Body of pancreas (tissue), 4 donors: Measurements from ENCODE around the gene DISP3. TPM values are rescaled to one million over a fixed set of nuclear protein-coding genes. Genes with fewer than 3 reads are reported as not detected.

Experiments used
- ATAC-seq: fragments of 150-250 bp; one replicate; pipeline ENCODE4 v1.9.1; 2016
- DNase-seq, 4 donors: peaks; one replicate each; pipeline ENCODE4 v3.0.0-alpha.2; 2019
- H3K27ac ChIP-seq, 4 donors: fragments of 200-600 bp; sonication (generic); 1 replicate in 3 of 4; 2 replicates in 1 of 4; pipeline versions ENCODE4 v1.5.1 to v1.6.1; 2016 to 2019; ENCODE audit warnings: mild to moderate bottlenecking in 1 of 4, mixed read lengths in 1 of 4, moderate library complexity in 1 of 4
- H3K27me3 ChIP-seq, 2 donors: fragments of 200-600 bp; sonication (generic); one replicate each; pipeline ENCODE4 v1.6.0; 2016; ENCODE audit warnings: mild to moderate bottlenecking in 1 of 2
- H3K36me3 ChIP-seq, 2 donors: fragments of 200-600 bp; sonication (generic); replicated peaks in 1 of 2; 2 replicates each; pipeline ENCODE4 v1.5.1; 2016; ENCODE audit warnings: low read depth in 2 of 2; ENCODE audit not compliant: insufficient read depth in 1 of 2
- H3K4me1 ChIP-seq: fragments of 200-600 bp; sonication (generic); one replicate; pipeline ENCODE4 v1.6.0; 2016
- H3K4me3 ChIP-seq, 2 donors: fragments of 200-600 bp; sonication (generic); 1 replicate in 1 of 2; 2 replicates in 1 of 2; pipeline ENCODE4 v1.5.1; 2016 to 2019
- H3K9me3 ChIP-seq, 3 donors: fragments of 200-600 bp; sonication (generic); 1 replicate in 2 of 3; 2 replicates in 1 of 3; pipeline ENCODE4 v1.5.1; 2016
- POLR2A ChIP-seq, 3 donors: fragments of 450-650 bp; IDR thresholded peaks; one replicate each; pipeline ENCODE4 v1.6.1; 2016; ENCODE audit warnings: antibody characterized with exemption in 3 of 3, mild to moderate bottlenecking in 2 of 3
- WGBS, 2 donors: methylation state at CpG; one replicate each; pipeline ENCODE4 v1.1.5; 2017; 5-methylcytosine and 5-hydroxymethylcytosine counted together
- intact Hi-C: fragments of 100-400 bp; cut with DNase I; formaldehyde crosslinking; loops from one replicate; pipeline ENCODE4 v1.15.1; 2023
- total RNA-seq, 2 donors: library from RNA; depleted of rRNA; stranded (reverse); fragments of >200 nt; gene quantifications; one replicate each; pipeline ENCODE4 v1.1.0, GENCODE V29; 2016
- TF ChIP-seq, protein P1 (sequence below), 7 experiments: fragments of 450-650 bp in 4 of 7; fragments of 200-600 bp in 3 of 7; sonication (generic) in 3 of 7; IDR thresholded peaks; one replicate each; pipeline ENCODE4 v1.5.1; 2016 to 2019; ENCODE audit warnings: antibody characterized with exemption in 7 of 7

Gene DISP3
- total RNA-seq, 2 donors from 2014 or later = 0.33 TPM; not detected in 1

DNA sequence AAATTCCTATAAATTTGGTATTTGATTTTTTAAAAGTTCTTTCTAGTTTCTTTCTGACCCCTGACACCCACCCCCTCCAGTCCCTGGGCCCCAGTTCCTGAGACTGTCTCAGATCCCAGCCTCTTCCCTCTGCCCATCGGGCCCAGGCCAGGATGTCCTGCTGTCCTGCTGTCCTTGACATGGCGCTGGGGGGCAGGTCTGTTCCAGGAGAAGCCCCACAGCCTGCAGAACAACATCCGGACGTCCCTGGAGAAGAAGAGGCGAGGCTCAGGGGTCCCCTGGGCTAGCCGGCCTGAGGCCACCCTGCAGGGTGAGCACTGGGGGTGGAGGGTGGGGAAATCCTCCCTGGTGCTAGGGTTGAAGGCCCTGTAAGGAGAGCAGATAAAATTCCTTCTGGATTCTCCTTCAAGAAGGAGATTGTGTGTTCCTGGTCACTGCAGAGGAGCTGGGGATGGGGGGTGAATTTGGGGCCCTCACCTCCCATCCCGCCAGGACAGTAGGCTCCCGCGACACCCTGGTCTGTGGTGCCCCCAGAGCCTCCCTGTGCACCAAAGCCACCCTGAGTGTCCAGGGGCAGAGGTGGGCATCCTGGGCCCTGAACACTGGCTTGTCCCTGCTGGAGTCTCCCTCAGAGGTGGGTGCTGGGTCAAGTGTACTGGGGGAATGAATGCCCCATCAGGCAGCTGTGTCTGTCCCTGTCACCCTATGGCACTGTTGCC is 45.0 kb downstream of the DISP3 start:
- H3K36me3 ChIP-seq = no peaks in the 10 kb centered on the region
- no peaks in the 10 kb centered on the region for H3K9me3 ChIP-seq
- intact Hi-C loops = no loop called here
- H3K4me3 ChIP-seq = no peak overlapping the region
- TF ChIP-seq POLR2A (IDR thresholded peaks at IDR 0.05) = no peak
- TF ChIP-seq, protein P1, sequence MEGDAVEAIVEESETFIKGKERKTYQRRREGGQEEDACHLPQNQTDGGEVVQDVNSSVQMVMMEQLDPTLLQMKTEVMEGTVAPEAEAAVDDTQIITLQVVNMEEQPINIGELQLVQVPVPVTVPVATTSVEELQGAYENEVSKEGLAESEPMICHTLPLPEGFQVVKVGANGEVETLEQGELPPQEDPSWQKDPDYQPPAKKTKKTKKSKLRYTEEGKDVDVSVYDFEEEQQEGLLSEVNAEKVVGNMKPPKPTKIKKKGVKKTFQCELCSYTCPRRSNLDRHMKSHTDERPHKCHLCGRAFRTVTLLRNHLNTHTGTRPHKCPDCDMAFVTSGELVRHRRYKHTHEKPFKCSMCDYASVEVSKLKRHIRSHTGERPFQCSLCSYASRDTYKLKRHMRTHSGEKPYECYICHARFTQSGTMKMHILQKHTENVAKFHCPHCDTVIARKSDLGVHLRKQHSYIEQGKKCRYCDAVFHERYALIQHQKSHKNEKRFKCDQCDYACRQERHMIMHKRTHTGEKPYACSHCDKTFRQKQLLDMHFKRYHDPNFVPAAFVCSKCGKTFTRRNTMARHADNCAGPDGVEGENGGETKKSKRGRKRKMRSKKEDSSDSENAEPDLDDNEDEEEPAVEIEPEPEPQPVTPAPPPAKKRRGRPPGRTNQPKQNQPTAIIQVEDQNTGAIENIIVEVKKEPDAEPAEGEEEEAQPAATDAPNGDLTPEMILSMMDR (IDR thresholded peaks at IDR 0.05) = no peak
- H3K4me1 ChIP-seq = no peaks in the 10 kb centered on the region
- WGBS, 2 donors = 74 to 77% methylated on average over 5 to 9 of the region's 9 CpGs
- no peak for DNase-seq
- no peaks in the 10 kb centered on the region for H3K27me3 ChIP-seq
- ATAC-seq = no peak
- no peak overlapping the region for H3K27ac ChIP-seq

DNA sequence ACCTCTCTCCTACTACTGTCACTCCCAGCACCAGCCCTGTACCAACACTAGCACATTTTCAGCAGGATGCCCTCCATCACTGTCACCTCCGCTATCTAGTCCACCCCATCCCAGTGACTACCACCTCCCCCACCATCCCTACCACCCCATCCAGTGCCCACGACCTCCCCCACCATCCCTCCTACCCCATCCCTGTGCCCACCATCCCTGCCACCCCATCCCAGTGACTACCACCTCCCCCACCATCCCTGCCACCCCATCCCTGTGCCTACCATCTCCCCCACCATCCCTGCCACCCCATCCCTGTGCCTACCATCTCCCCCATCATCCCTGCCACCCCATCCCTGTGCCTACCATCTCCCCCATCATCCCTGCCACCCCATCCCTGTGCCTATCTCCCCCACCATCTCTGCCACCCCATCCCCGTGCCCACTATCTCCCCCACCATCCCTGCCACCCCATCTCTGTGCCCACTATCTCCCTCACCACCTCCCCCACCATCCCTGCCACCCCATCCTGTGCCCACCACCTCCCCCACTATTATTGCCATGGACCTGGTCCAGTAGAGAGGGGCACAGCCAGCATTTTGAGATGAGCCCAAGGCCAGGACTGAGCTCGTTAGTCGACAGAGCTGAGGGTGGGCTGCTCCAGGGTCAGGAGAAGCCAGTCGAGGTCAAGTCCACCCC is 45.7 kb downstream of the DISP3 start:
- Histone ChIP-seq H3K36me3 (no peaks in the 10 kb centered on the region), H3K4me3 (no peak overlapping the region), H3K9me3 (no peaks in the 10 kb centered on the region), H3K27ac (no peak overlapping the region), H3K27me3 (no peaks in the 10 kb centered on the region), H3K4me1 (no peaks in the 10 kb centered on the region)
- 58 to 65% methylated on average over 6 of the region's 6 CpGs for WGBS, 2 donors
- ATAC-seq (no peak), DNase-seq (no peak)
- intact Hi-C loops = no loop called here
- TF ChIP-seq POLR2A (IDR thresholded peaks at IDR 0.05) = no peak
- TF ChIP-seq, protein P1 (IDR thresholded peaks at IDR 0.05) = no peak

DNA sequence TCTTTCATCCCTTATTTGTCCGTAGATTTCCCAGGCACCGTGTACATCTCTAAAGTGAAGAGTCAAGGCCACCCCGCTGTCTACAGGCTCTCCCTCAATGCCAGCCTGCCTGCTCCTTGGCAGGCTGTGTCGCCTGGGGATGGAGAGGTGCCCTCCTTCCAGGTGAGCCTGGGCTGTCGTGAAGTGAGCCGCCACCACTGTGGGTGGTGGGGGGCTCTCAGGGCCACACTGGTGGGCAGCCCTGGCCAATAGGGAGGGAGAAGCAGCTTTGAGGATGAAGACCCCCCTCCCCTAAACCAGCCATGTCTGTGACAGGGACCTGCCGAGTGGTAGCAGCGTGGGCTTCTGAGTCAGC is 46.2 kb downstream of the DISP3 start:
- DNase-seq (no peak), ATAC-seq (no peak)
- Histone ChIP-seq H3K4me3 (no peak overlapping the region), H3K27ac (no peak overlapping the region), H3K4me1 (no peaks in the 10 kb centered on the region), H3K9me3 (no peaks in the 10 kb centered on the region), H3K36me3 (no peaks in the 10 kb centered on the region), H3K27me3 (no peaks in the 10 kb centered on the region)
- no peak for TF ChIP-seq POLR2A (IDR thresholded peaks at IDR 0.05)
- TF ChIP-seq, protein P1 (IDR thresholded peaks at IDR 0.05) = no peak
- intact Hi-C loops = no loop called here
- WGBS, 2 donors = 70 to 83% methylated on average over 3 to 8 of the region's 8 CpGs

DNA sequence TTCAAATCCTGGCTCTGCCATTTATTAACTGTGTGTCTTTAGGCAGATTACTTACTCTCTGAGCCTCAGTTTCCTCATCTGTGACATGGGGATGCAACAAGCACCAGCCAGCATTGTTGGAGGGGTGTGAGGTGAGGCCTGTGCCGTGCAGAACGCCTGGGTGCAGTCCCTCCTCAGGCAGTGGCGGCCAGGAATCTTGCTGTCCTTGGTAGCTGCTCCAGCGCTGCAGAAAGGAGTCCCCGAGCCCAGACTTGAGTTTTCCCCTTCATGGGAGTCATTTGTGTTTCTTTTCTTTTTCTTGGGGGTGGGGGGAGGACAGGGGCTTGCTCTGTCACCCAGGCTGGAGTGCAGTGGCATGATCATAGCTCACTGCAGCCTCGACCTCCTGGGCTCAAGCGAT is 46.6 kb downstream of the DISP3 start:
- H3K4me3 ChIP-seq = no peak overlapping the region
- H3K9me3 ChIP-seq = no peaks in the 10 kb centered on the region
- DNase-seq = no peak
- no peaks in the 10 kb centered on the region for H3K36me3 ChIP-seq
- no peaks in the 10 kb centered on the region for H3K27me3 ChIP-seq
- 70 to 76% methylated on average over 7 of the region's 7 CpGs for WGBS, 2 donors
- H3K27ac ChIP-seq = no peak overlapping the region
- no peaks in the 10 kb centered on the region for H3K4me1 ChIP-seq
- TF ChIP-seq POLR2A (IDR thresholded peaks at IDR 0.05) = no peak
- TF ChIP-seq, protein P1 (IDR thresholded peaks at IDR 0.05) = no peak
- no peak for ATAC-seq
- intact Hi-C loops = no loop called here
